Measurements from ENCODE around the gene RMDN3. TPM values are rescaled to one million over a fixed set of nuclear protein-coding genes. Genes with fewer than 3 reads are reported as not detected.
A peak's percentile ranks its signal among the peaks of the same experiment; 100 is the strongest.

RMDN3 gene
- polyA plus RNA-seq, 6 donors from 2014 or later = 10.7 to 17.2 (median 12.1) TPM

DNA sequence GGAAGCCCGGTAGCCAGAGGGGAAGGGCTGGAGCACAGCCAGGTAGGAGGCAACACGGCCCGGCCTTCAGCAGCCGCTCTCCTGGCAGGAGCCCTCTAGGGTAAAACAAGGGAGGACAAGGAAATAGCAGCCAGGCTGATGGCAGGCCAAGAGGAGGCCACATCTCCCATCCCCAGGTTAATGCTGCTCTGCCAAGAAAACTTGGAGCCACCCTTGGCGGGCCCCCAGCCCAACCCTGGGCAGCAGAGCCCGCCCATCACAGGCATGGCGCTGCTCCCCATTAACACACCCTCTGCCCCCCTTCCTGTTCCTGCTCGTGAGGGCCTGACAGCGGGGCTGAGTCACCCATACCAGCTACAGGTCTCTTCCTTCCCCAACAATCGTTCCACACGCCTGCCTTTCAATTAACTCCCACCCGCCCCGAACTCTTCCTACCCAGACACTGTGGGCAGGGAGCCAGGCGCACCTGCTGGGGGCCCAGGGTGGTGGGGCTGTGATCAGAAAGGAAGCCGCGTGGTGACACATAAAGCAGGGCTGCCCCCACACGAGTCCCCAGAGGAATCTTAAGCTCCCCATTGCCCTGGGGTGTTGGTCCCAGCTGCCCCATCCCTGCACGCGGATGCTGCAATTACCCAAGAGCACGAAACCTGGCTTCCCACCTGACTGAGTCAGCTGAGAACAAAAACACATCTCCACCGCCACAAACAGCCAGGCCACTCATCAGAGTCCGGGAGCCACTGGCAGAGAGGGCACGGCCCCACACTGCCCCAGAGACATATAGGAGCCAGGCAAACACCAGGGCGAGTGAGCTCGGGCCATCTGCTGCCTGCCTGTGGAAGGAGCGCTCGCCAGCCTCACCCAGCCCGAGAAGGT, 14.5 kb upstream of the RMDN3 start, which contains the start of gene C15orf62:
Gene C15orf62, plus strand, starts transcription at position 707 of the 873 bp plus-strand sequence. CDS start 516 bp downstream, outside the sequence.
- Mint-ChIP-seq H3K4me3 (peak within 1 kb of the TSS; percentile 75 to 93 (median 88)), H3K4me1 (peaks cover 47 to 67% (median 64%) of the 10 kb centered on the region in 3 donors), H3K27me3 (no peaks in the 10 kb centered on the region), H3K27ac (peak within 1 kb of the TSS; percentile 91 to 98 (median 95)), H3K36me3 (peaks cover 4 to 5% of the 10 kb centered on the region in 2 donors), H3K9me3 (no peaks in the 10 kb centered on the region)
- peak; percentile 85 for DNase-seq
- ATAC-seq (ENCODE audit: low read depth in 2 of 2) = peak; percentile 71 to 73

DNA sequence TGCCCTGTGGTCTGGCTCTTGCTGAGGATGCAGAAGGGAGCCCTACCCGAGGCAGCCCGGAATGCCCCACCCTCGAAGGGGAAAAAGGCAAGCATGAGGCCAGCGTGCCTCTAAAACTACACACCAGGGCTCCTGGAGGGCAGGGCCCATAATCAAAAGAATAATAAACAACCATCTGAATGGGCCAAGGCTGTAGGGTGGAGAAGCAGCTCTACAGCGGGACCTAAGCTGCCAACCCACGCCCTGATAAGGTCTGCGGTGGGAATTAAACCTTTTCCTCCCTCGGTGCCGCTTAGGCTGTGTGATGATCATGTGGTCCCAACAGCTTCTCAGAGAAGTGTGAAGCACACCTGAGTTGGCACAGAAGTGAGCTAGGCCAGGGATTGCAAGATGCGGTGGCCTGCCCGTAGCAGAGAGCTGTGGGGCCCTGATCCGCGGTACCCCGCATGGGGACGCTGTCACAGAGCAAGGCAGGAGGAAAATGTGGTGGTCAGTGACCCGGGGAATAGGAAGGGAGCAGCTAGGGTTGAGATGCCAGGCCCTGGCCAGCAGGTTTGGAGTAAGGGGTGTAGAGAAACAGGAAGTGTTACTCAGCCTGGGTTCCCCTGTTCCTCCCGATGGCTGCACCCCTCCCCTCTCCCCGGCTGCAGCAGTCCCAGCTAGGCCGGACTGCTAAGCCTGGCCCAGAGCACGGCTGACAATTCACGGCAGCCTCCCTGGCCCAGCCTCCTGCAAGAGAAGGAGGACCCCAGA, 13.6 kb upstream of the RMDN3 start:
- no peaks in the 10 kb centered on the region for H3K9me3 Mint-ChIP-seq
- peaks cover 49 to 70% (median 66%) of the 10 kb centered on the region in 3 donors for H3K4me1 Mint-ChIP-seq
- DNase-seq = peak; percentile 42
- peak overlapping the region; percentile 75 to 93 (median 88) for H3K4me3 Mint-ChIP-seq
- peak overlapping the region; percentile 81 to 97 (median 92) for H3K27ac Mint-ChIP-seq
- no peaks in the 10 kb centered on the region for H3K27me3 Mint-ChIP-seq
- H3K36me3 Mint-ChIP-seq = no peaks in the 10 kb centered on the region
- ATAC-seq (ENCODE audit: low read depth in 2 of 2) = peak; percentile 34 to 35

GRCh38 chr15:40767838-40768500, 12.9 kb upstream of the RMDN3 start:
- Mint-ChIP-seq H3K4me1 (peaks cover 56 to 70% (median 70%) of the 10 kb centered on the region in 3 donors), H3K4me3 (peak overlapping the region in 4 of 8 donors; percentile 35 to 93 (median 88)), H3K27me3 (no peaks in the 10 kb centered on the region), H3K27ac (peak overlapping the region in 4 of 6 donors; percentile 32 to 94 (median 86)), H3K36me3 (no peaks in the 10 kb centered on the region), H3K9me3 (no peaks in the 10 kb centered on the region)
- ATAC-seq (ENCODE audit: low read depth in 2 of 2) (no peak), DNase-seq (no peak)

DNA sequence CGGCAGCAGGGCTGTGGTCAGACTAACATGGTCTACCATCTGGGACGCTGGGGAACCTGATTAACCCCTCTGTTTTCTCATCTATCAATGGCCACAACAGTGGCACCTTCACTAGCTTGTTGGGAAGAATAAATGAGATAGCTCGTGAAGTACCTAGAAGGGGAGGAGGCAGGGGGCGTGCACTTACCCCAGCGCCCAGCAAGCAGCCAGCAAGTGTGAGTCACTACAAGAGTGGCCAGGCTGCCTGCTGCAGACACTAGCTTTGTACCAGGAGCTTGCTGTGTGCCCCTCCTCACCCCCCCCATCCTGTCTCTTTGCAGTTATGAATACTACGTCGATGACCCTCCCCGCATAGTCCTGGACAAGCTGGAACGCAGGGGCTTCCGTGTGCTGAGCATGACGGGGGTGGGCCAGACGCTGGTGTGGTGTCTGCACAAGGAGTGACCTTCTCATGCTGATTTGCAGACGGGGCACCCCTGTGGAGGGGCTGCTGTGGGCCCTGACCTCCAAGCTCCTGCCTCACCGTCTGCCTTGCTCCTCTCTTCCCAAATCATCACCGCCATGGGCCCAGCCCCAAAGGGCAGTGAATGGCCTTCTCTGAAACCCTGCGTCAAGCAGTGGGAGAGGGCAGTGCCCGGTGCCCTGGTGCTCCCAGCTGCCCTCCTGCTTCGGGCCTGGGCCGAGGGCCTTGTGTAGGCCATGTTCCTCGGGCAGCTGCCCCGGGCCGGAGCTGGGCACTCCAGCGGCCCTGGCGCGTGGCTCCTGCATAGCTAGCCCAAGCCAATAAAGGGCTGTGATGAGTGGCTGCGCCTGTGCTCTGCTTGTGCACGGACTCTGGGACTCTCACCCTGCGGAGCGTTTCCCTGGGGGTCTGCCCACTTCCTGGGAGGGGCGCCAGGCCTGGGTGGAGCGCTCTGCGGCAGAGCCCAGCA, 12.1 kb upstream of the RMDN3 start:
- peak overlapping the region in 2 of 8 donors; percentile 32 to 51 for H3K4me3 Mint-ChIP-seq
- no peaks in the 10 kb centered on the region for H3K36me3 Mint-ChIP-seq
- DNase-seq (no peak), ATAC-seq (ENCODE audit: low read depth in 2 of 2) (no peak)
- peak overlapping the region in 1 of 6 donors; percentile 67 for H3K27ac Mint-ChIP-seq
- no peaks in the 10 kb centered on the region for H3K27me3 Mint-ChIP-seq
- peaks cover 53 to 67% (median 62%) of the 10 kb centered on the region in 3 donors for H3K4me1 Mint-ChIP-seq
- H3K9me3 Mint-ChIP-seq = no peaks in the 10 kb centered on the region

DNA sequence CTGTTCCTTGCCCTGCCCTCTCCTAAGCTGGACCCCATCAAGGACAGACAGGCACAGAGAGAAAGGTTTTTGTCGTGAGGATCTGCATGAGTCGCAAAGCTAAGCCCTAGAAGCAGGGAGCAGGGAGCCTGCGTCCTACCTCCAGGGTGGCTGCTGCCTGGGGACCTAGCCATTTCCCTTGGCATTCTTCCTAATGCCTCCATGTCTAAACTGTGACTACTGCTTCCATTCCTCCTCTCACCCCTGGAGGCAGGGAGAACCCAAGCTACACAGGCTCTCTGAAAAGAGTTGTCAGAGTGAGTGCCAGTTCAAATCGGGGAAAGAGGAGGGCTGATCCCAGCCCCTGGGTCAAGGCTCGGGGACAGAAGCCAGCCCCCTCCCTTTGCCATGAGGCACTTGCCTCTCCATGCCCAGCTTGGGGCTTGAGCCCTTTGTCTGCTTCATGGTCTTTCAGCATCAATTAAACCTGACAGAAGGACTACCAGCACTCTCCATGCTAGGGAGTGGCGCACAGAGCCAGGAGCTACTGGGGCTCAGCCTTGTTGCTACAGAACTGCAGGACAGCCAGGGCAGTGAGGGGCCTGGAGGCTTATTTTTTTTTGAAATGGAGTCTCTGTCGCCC, 11.3 kb upstream of the RMDN3 start:
- peaks cover 47 to 59% (median 55%) of the 10 kb centered on the region in 3 donors for H3K4me1 Mint-ChIP-seq
- peak overlapping the region in 1 of 6 donors; percentile 49 for H3K27ac Mint-ChIP-seq
- peak overlapping the region in 5 of 8 donors; percentile 28 to 84 (median 50) for H3K4me3 Mint-ChIP-seq
- H3K36me3 Mint-ChIP-seq = no peaks in the 10 kb centered on the region
- ATAC-seq (ENCODE audit: low read depth in 2 of 2) = no peak
- H3K27me3 Mint-ChIP-seq = no peaks in the 10 kb centered on the region
- no peaks in the 10 kb centered on the region for H3K9me3 Mint-ChIP-seq
- no peak for DNase-seq

GRCh38 chr15:40764629-40765103, 9.6 kb upstream of the RMDN3 start:
- Mint-ChIP-seq H3K27ac (peak overlapping the region in 2 of 6 donors; percentile 33 to 68), H3K36me3 (no peaks in the 10 kb centered on the region), H3K27me3 (no peaks in the 10 kb centered on the region), H3K4me3 (peak overlapping the region; percentile 82 to 95 (median 91)), H3K9me3 (no peaks in the 10 kb centered on the region), H3K4me1 (peaks cover 31 to 45% (median 38%) of the 10 kb centered on the region in 3 donors)
- ATAC-seq (ENCODE audit: low read depth in 2 of 2) (no peak), DNase-seq (no peak)

DNA sequence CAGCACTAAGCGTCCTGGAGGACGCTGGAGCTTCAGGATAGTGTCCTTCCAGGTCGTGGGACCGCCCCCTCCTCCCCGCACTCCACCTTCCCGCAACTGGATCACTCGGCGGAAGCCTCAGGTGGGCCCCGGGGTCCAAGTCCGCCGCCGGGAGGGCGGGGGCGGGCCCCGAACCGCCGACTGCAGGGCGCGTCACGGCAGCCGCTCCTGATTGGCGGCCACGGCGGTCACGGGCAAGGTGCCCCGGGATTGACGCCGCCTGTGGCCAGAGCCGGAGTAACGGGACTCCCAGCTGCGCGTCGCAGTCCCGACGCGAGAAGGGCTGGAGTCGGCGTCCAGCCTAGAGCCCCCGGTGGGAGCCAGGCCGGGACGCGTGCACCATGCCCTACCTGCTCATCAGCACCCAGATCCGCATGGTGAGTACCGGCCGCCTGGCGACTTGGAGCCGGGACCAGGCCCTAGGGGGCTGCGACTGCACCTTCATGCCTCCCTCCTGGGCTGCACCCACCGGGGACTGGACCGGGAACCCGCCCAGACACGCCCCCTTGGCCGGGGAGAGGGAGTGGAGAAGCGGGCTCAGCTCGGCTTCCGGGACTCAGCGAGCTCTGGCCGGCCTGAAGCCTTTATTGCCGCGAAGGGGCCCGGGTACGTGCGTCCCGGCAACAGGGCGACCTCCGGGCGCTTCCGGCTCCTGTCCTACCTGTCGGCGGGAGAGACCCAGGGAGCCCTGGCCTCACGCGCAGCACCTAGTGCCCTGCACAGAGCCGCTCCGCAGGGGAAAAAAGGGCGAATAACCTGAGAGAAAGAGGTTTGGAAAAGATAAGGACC, 9.0 kb upstream of the RMDN3 start, which contains the start of gene GCHFR:
Gene GCHFR, plus strand, starts transcription at position 268 of the 828 bp plus-strand sequence. Its CDS starts 113 bp downstream, at position 381.
- DNase-seq (peak; percentile 57), ATAC-seq (ENCODE audit: low read depth in 2 of 2) (peak; percentile 71)
- Mint-ChIP-seq H3K36me3 (no peaks in the 10 kb centered on the region), H3K9me3 (no peaks in the 10 kb centered on the region), H3K4me1 (peaks cover 24 to 39% (median 32%) of the 10 kb centered on the region in 3 donors), H3K27ac (peak within 1 kb of the TSS in 4 of 6 donors; percentile 33 to 90 (median 84)), H3K4me3 (peak within 1 kb of the TSS; percentile 82 to 95 (median 91)), H3K27me3 (no peaks in the 10 kb centered on the region)

DNA sequence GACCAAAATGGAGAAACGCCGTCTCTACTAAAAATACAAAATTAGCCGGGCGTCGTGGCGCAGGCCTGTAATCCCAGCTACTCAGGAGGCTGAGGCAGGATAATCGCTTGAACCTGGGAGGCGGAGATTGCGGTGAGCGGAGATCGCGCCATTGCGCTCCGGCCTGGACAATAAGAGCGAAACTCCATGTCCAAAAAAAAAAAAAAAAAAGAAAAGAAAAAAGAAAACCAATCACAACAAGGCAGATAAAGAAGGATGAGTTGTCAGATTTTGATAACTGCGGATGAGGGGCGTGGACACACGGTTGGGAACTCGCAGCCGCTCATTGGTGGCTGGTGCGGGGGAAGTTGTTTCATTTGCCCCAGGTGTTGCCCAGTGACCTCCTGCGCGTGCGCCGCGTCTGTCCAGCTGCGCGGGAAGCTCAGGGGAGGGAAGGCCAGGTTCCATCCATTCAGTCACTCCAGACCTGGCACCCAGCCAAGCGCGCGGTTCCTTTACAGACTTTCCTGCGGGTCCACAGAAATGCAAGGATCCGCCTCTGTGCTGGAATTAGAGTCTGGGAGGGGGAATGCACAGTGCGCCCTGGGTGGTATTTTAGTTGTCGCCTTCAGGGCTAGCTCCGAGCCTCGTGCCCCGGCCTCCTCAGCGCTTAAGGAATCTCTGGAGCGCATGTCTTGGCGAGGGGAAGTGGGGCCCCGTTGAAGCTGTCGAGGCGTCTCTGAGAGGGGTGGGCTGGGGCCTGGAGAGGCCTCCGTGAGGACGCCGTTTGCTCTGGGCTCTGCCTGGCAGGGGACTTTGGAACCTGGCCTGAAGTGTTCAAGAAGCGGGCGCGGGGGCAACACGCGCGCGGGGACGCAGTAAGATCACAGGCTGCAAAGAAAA, 8.1 kb upstream of the RMDN3 start:
- DNase-seq (peak; percentile 27), ATAC-seq (ENCODE audit: low read depth in 2 of 2) (peak; percentile 29 to 32)
- Mint-ChIP-seq H3K9me3 (no peaks in the 10 kb centered on the region), H3K27ac (peak overlapping the region in 3 of 6 donors; percentile 83 to 90 (median 84)), H3K36me3 (no peaks in the 10 kb centered on the region), H3K27me3 (no peaks in the 10 kb centered on the region), H3K4me3 (peak overlapping the region; percentile 82 to 95 (median 91)), H3K4me1 (peaks cover 17 to 30% (median 23%) of the 10 kb centered on the region in 3 donors)

- Mint-ChIP-seq H3K27ac (no peak overlapping the region), H3K27me3 (no peaks in the 10 kb centered on the region), H3K36me3 (no peaks in the 10 kb centered on the region), H3K4me1 (peaks cover 13 to 30% (median 21%) of the 10 kb centered on the region in 3 donors), H3K9me3 (no peaks in the 10 kb centered on the region), H3K4me3 (peak overlapping the region in 1 of 8 donors; percentile 79)
- no peak for ATAC-seq (ENCODE audit: low read depth in 2 of 2)
- DNase-seq = no peak
These were observed 4.9 kb upstream of the RMDN3 start for GRCh38 chr15:40759961-40760360.

GRCh38 chr15:40756938-40757337, 1.9 kb upstream of the RMDN3 start:
- H3K27ac Mint-ChIP-seq = peak overlapping the region in 1 of 6 donors; percentile 79
- peak overlapping the region in 5 of 8 donors; percentile 36 to 95 (median 58) for H3K4me3 Mint-ChIP-seq
- no peaks in the 10 kb centered on the region for H3K9me3 Mint-ChIP-seq
- no peak for DNase-seq
- H3K4me1 Mint-ChIP-seq = peaks cover 3 to 35% (median 27%) of the 10 kb centered on the region in 3 donors
- no peak for ATAC-seq (ENCODE audit: low read depth in 2 of 2)
- no peaks in the 10 kb centered on the region for H3K36me3 Mint-ChIP-seq
- H3K27me3 Mint-ChIP-seq = no peaks in the 10 kb centered on the region

Measured in naive B cell (primary cell).